CD4-positive, alpha-beta T cell treated with Interleukin-17A for 1 hour (primary cell): ENCODE measurements around the gene AGBL5.

ENCODE experiments used
- DNase-seq: peaks from one replicate; pipeline ENCODE4 v3.0.0-alpha.2; 2020

AGBL5 gene

GRCh38 chr2:27050996-27051901 is at the start of gene AGBL5:
Gene AGBL5, plus strand, starts transcription at chr2:27051668. Its CDS starts 1,291 bp downstream, at chr2:27052959.
- peak; percentile 99 for DNase-seq

- no peak for DNase-seq
Observed at GRCh38 chr2:27001950-27002349, 49.5 kb upstream of the AGBL5 start.

- no peak for DNase-seq
Observed at GRCh38 chr2:27003007-27003406, 48.5 kb upstream of the AGBL5 start.

GRCh38 chr2:27003857-27004256 is 47.6 kb upstream of the AGBL5 start:
- DNase-seq = no peak

- no peak for DNase-seq
Observed at GRCh38 chr2:27006602-27007415, 44.7 kb upstream of the AGBL5 start.

GRCh38 chr2:27007416-27008374 is 43.8 kb upstream of the AGBL5 start:
- no peak for DNase-seq

- DNase-seq = no peak
Observed at GRCh38 chr2:27008678-27009077, 42.8 kb upstream of the AGBL5 start.

- no peak for DNase-seq
Observed at GRCh38 chr2:27009083-27009482, 42.4 kb upstream of the AGBL5 start.

GRCh38 chr2:27009716-27010115 is 41.8 kb upstream of the AGBL5 start:
- no peak for DNase-seq

- no peak for DNase-seq
Observed at GRCh38 chr2:27010139-27010538, 41.3 kb upstream of the AGBL5 start.

GRCh38 chr2:27013738-27014137 is 37.7 kb upstream of the AGBL5 start:
- no peak for DNase-seq

- no peak for DNase-seq
Observed at GRCh38 chr2:27014771-27015433, 36.6 kb upstream of the AGBL5 start.

GRCh38 chr2:27016801-27017325 is 34.6 kb upstream of the AGBL5 start:
- DNase-seq = peak; percentile 38

GRCh38 chr2:27018142-27018541 is 33.3 kb upstream of the AGBL5 start:
- DNase-seq = no peak

- no peak for DNase-seq
Observed at GRCh38 chr2:27019459-27019858, 32.0 kb upstream of the AGBL5 start.

GRCh38 chr2:27019931-27020855 is 31.3 kb upstream of the AGBL5 start:
- DNase-seq = no peak

GRCh38 chr2:27021253-27022049 is 30.0 kb upstream of the AGBL5 start:
- DNase-seq = no peak

- DNase-seq = no peak
Observed at GRCh38 chr2:27023740-27024139, 27.7 kb upstream of the AGBL5 start.

- DNase-seq = no peak
Observed at GRCh38 chr2:27024188-27024587, 27.3 kb upstream of the AGBL5 start.

GRCh38 chr2:27024812-27025211 is 26.7 kb upstream of the AGBL5 start:
- DNase-seq = no peak
